ENCODE results near the gene TREML2. TPM values are rescaled to one million over a fixed set of nuclear protein-coding genes. Genes with fewer than 3 reads are reported as not detected.

TREML2 gene
- total RNA-seq, 1 experiment from 2014 or later: 0.06 TPM

DNA sequence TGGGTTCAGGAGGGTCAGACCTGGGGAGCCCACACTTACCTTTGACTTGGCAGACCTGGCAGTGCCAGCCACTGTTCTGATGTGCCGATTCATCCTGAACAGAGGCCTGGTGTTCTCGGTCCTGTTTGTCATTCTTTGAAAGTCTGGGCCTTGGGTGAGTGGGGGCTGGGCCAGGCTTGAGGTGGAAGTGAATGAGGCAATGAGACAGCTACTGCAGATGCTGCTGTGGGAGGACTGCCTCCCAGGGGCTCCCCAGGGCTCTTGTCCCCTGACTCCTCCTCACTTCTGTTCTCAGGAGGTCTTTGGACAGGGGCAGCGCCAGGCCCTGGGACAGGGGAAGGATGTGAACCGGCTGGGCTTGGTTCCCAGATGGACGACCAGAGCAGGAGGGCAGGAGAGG is 21.6 kb upstream of the TREML2 start:
- no peak for DNase-seq
- no peaks in the 10 kb centered on the region for H3K36me3 ChIP-seq
- no peaks in the 10 kb centered on the region for H3K4me1 ChIP-seq
- H3K4me3 ChIP-seq: no peak overlapping the region
- no peak overlapping the region for H3K27ac ChIP-seq
- H3K27me3 ChIP-seq: no peaks in the 10 kb centered on the region
- H3K9me3 ChIP-seq (replicated peaks): no peaks in the 10 kb centered on the region

DNA sequence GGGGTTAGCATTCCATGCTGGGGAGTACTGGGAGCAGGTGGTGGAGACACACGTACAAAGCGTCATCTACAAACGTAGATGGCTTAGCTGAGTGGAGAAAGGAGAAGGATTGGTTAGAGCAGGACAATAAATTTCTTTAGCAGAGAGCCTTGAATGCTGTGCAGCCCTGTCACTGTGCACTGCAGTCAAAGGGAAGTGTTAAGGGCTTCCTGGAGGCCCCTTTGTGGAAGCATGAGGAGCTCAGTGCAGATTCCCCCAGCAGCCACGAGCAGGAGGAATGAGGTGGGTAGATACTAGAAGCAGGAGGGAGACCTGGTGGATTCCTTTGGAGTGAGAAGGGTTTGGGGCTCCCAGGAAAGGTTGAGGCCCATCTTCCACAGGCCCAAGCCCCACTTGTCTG is 21.1 kb upstream of the TREML2 start:
- no peak overlapping the region for H3K27ac ChIP-seq
- no peaks in the 10 kb centered on the region for H3K36me3 ChIP-seq
- H3K4me1 ChIP-seq: no peaks in the 10 kb centered on the region
- H3K9me3 ChIP-seq (replicated peaks): no peaks in the 10 kb centered on the region
- no peak overlapping the region for H3K4me3 ChIP-seq
- DNase-seq: no peak
- H3K27me3 ChIP-seq: no peaks in the 10 kb centered on the region

DNA sequence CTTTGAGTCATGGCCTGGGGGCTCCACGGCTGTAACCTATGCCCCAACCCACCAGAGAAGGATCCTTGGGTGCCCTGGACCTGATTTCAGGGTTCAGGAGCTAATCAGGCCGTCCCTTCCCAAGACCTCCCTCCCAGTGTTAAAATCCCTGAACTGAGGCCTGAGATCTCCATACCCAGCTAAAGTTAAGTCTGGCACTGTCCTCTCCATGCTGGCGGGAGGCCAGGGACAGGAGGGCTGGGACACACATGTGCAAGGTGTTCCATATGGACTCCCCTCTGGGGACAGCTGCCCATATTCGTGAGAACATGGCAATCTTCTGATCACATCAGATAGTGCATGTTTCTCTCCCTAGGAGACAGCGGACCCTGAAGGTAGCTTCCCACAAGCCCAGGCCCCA is 15.7 kb upstream of the TREML2 start:
- Histone ChIP-seq H3K27me3 (no peaks in the 10 kb centered on the region), H3K36me3 (no peaks in the 10 kb centered on the region), H3K27ac (no peak overlapping the region), H3K9me3 (replicated peaks) (no peaks in the 10 kb centered on the region; the same call in 1 of the 2 replicates), H3K4me3 (no peak overlapping the region), H3K4me1 (no peaks in the 10 kb centered on the region)
- DNase-seq: no peak

DNA sequence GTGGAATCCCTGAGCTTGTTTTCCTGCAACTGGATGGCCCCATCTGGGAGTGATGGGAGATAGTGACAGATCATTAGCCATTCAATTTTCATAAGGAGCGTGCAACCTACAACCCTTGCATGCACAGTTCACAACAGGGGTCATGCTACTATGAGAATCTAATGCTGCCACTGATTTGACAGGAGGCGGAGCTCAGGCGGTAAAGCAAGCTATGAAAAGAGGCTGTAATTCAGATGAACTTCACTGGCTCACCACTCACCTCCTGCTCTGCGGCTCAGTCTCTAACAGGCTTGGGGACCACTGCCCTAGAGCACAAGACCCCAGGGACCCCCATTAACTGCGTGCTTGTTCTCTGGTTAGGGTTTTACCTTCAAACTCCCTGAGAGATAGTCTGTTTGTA is 14.8 kb upstream of the TREML2 start:
- no peaks in the 10 kb centered on the region for H3K4me1 ChIP-seq
- no peak for DNase-seq

DNA sequence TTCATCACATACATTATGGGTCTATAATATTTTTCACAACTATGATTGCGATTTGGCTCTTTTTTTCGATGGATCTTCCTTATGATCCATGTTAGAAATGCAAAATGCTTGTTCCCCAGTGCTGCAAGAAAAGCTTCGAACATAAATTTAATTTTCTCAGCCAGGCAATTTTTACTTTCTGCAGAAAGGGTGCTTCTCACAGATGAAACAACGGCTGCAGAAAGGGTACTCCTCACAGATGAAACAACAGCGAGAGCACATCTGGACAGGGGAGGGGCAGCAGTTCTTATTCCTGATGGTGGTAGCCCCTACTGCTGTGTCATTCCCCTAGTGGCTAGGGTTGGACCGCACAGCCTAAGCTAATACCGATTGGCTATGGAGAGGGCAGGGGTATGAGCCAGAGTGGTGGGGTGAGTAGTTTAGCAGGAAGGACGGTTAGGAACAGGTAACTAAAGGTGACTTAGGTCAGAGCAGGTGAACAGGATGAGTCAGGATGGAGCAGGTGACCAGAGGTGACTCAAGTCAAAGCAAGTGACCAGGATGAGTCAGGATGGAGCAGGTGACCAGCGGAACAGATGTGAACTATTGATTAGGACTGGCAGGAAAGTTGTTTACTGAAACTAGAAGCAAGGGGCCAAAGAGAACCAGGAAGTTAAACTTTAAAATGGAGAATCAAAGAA is 13.8 kb upstream of the TREML2 start:
- H3K36me3 ChIP-seq: no peaks in the 10 kb centered on the region
- H3K4me3 ChIP-seq: no peak overlapping the region
- no peaks in the 10 kb centered on the region for H3K4me1 ChIP-seq
- no peaks in the 10 kb centered on the region; the same call in 1 of the 2 replicates for H3K9me3 ChIP-seq (replicated peaks)
- DNase-seq: no peak
- no peak overlapping the region for H3K27ac ChIP-seq
- no peaks in the 10 kb centered on the region for H3K27me3 ChIP-seq

More for the DNA sequence above, 14.8 kb upstream of the TREML2 start:
- no peaks in the 10 kb centered on the region; the same call in 1 of the 2 replicates for H3K9me3 ChIP-seq (replicated peaks)
- H3K4me3 ChIP-seq: no peak overlapping the region
- H3K27ac ChIP-seq: no peak overlapping the region
- H3K27me3 ChIP-seq: no peaks in the 10 kb centered on the region
- H3K36me3 ChIP-seq: no peaks in the 10 kb centered on the region

DNA sequence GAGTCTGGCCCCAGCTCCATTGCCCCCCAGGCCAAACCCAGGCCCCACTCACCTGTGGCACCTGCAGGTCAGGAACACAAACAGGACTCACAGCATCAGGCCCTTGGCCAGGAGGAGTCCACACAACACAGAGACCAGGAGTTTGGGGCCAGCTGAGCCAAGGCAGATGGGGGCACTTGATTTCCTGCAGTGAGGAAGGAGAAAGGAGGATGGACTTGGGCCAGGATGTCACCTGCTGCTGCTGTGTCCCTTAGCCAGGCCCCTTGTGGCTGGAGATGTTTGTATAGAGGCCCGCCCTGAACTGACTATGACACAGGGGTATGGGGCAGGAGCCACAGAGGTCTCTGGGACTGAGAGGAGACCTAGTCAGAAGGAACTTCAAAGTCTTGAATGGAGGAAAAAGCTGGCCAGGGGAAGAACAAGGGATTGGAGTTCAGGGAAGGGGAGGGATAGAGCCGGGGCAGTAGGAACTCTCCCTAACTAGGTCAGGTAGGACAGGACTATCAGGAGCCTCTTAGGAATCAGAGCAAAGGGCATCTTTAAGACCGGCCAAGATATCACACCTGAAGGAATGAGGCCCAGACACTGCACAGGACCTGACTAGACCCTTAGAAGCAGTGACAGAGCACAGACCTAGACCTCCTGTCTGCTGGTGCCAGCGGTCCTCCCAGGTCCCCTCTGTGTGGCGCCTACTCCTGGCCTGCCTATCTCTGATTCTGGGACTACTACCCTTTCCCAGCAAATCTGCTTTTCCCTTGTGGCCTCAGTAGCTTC is 8.8 kb upstream of the TREML2 start:
- Histone ChIP-seq H3K4me3 (no peak overlapping the region), H3K36me3 (no peaks in the 10 kb centered on the region), H3K4me1 (no peaks in the 10 kb centered on the region), H3K27me3 (no peaks in the 10 kb centered on the region), H3K9me3 (replicated peaks) (no peaks in the 10 kb centered on the region; the same call in 1 of the 2 replicates), H3K27ac (no peak overlapping the region)
- DNase-seq: no peak

DNA sequence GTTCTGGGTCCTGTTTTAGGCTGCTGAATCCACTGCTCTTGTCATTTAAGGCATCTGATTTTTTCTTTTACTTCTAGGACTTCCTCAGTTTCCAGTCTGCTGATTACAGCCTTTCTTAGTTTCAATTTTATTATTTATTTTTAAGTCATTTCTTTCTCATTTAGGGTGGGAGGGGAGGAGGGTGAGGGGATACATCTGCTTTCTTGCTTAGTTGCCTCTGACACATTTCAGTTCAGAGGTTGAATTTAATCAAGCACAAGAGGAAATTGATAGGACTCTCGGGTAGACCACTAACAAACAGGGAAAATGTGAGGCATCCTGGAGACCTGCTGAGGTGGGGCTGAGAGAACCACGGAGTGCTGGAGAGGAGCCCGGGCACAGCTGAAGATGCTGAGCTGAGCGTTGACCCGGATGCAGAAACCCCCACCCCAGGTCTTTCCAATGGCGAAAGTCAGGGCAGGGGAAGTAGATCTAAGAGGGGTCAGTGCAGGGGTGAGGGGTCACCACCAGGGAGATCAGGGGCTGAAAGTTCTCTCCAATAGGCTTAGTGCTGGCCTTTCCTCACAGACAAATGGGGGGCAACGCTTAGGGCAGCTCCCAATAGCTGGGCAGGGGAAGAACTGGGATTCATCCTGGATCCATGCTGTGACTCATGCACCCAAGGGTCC is 7.6 kb upstream of the TREML2 start:
- H3K27ac ChIP-seq: no peak overlapping the region
- H3K36me3 ChIP-seq: no peaks in the 10 kb centered on the region
- no peak for DNase-seq
- no peaks in the 10 kb centered on the region for H3K4me1 ChIP-seq
- H3K9me3 ChIP-seq (replicated peaks): no peaks in the 10 kb centered on the region
- H3K4me3 ChIP-seq: no peak overlapping the region
- no peaks in the 10 kb centered on the region for H3K27me3 ChIP-seq

DNA sequence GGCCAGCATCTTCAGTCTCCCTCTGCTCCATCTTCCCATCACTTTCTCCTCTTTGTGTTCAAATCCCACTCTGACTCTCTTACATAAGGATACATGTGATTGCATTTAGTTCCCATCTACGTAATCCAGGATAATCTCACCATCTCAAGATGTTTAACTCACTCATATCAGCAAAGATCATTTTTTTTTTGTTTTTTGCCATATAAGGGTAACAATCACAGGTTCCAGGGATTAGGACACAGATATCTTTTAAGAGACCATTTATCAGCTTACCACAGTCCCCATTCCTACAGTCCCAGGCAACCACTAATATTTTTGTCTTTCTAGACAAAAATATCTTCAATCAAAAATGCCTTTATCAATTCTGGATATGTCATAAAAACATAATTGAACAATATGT is 3.2 kb upstream of the TREML2 start:
- no peak overlapping the region for H3K27ac ChIP-seq
- no peak overlapping the region for H3K4me3 ChIP-seq
- H3K36me3 ChIP-seq: no peaks in the 10 kb centered on the region
- H3K4me1 ChIP-seq: no peaks in the 10 kb centered on the region; the same call in 1 of the 2 replicates
- no peaks in the 10 kb centered on the region for H3K9me3 ChIP-seq (replicated peaks)
- no peak for DNase-seq
- H3K27me3 ChIP-seq: no peaks in the 10 kb centered on the region

DNA sequence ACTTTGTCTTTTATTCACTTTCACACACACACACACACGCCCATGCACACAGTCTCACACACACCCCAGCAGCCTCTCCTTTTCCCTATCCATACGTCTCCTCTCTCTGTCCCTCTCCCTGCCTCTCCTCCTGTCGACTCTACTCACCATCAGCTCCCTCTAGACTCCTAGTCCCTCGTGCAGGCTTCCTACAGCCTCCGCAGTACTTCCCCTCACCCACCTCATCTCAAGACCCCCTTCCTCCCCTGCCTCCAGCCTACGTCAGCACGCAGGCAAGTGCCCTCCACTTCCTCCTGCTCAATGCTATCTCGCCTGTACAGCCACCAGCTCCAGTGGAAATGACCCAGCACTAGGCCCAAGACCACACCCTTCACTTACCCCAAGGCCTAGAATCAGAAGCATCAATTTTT is 820 bp upstream of the TREML2 start:
- no peak for DNase-seq
- no peak overlapping the region for H3K4me3 ChIP-seq
- H3K36me3 ChIP-seq: no peaks in the 10 kb centered on the region
- H3K4me1 ChIP-seq: no peaks in the 10 kb centered on the region; the same call in 1 of the 2 replicates
- no peak overlapping the region for H3K27ac ChIP-seq
- H3K9me3 ChIP-seq (replicated peaks): no peaks in the 10 kb centered on the region
- H3K27me3 ChIP-seq: no peaks in the 10 kb centered on the region

DNA sequence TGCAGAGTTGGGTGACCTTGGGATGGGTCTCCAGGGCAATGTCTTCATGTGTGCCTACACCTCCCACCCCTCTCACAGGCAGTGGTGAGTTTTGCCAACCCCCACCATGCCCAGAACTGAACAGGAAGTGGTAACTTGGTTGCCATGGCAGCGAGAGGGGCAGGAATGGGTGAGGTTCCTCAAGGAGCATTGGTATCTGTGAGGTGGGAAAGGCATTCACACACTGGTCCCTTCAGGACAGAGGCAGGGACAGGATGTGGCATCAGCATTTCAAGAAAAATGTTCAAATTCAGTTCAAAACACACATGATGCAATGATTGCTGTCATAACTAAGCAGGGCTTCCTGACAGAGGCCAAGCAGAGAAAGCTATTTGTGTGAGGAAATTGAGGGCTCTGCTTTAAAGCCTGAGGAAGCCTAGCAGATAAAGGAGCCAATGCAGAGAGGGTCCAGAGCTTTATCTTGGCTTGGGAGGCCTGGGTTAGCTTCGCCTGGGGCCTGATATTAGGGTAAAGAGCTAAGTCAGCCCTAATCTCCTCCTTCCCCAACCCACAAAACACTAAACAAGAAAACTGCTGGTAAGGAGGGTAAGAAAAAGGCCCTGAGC is 551 bp downstream of the TREML2 start:
- H3K27me3 ChIP-seq: no peaks in the 10 kb centered on the region
- H3K4me3 ChIP-seq: no peak overlapping the region
- H3K27ac ChIP-seq: no peak overlapping the region
- H3K9me3 ChIP-seq (replicated peaks): no peaks in the 10 kb centered on the region
- H3K4me1 ChIP-seq: no peaks in the 10 kb centered on the region; the same call in 1 of the 2 replicates
- no peak for DNase-seq
- H3K36me3 ChIP-seq: no peaks in the 10 kb centered on the region

DNA sequence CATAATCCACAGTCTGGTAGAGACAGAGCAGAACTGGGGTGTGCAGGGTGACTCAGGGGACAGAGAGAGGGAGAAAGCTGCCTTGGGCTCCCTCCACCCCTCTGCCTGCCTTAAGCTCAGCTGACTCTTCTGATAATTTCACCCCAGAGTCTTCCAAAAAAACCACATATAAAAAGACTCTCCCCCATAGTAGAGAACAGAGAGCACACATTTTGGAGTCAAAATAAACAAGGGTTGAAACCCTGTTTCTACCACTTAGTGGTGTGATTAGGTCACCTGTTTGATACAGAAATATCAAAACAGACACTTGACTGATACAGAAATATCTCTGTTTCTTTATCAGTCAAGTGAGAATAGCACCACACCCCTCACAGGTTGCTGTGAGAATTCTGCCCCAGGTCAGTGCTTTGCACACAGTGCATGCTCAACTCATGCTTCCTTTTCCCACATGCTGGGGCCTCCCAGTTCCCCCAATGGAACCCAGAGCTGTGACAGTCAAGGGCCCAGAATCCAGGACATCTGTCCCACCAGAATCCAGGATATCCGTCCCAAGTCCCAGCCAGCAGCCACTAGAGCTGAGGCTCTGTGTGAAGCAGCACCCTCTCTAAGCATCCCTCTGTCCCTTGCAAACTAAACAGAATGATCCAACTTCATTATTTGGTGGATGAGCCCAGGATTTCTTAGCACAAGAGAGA is 1.2 kb downstream of the TREML2 start:
- DNase-seq: no peak
- no peaks in the 10 kb centered on the region for H3K9me3 ChIP-seq (replicated peaks)
- no peak overlapping the region for H3K4me3 ChIP-seq
- H3K4me1 ChIP-seq: no peaks in the 10 kb centered on the region; the same call in 1 of the 2 replicates
- H3K36me3 ChIP-seq: no peaks in the 10 kb centered on the region
- no peak overlapping the region for H3K27ac ChIP-seq
- no peaks in the 10 kb centered on the region for H3K27me3 ChIP-seq

DNA sequence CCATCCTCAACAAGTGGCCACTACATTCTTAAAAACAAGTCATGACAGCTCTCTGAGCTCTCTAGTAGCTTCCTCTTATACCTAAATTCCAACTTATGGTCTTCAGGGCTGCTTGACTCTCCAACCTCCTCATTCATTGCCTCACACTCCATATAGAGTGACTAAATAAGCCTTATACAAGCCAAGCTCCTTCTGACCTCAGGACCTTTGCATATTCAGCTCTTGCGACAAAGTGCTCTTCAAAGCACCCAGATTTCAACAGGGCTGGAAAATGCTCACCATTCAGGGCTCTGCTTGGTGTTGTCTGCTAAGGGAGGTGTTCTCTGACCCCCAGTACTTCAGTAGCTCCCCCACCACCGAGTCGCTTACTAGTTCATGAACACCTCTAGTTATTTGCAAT is 3.7 kb downstream of the TREML2 start:
- DNase-seq: no peak
- Histone ChIP-seq H3K4me1 (no peaks in the 10 kb centered on the region; the same call in 1 of the 2 replicates), H3K27ac (no peak overlapping the region), H3K4me3 (no peak overlapping the region), H3K27me3 (no peaks in the 10 kb centered on the region), H3K9me3 (replicated peaks) (no peaks in the 10 kb centered on the region), H3K36me3 (no peaks in the 10 kb centered on the region)

DNA sequence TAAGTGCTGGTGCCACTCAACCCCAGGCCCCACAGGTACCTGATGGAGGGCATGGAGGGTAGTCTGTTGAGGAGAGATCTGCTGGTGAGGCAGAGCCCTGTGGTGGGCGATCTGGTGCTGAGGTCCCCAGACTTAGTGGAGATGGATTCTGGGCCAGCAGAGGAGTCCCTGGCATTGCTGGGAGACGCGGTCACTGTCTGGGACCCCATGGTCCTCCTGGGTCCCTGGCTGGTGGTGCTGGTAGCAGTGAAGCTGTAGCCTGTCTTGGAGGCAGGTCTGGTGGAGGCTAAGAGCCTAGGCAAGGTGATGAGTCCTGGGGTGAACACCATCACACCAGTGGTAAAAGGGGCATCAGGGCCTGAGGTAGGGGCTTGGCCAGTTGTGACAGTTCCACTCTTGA is 6.6 kb downstream of the TREML2 start:
- no peak overlapping the region for H3K4me3 ChIP-seq
- H3K27ac ChIP-seq: no peak overlapping the region
- H3K36me3 ChIP-seq: no peaks in the 10 kb centered on the region
- no peaks in the 10 kb centered on the region for H3K4me1 ChIP-seq
- DNase-seq: no peak
- no peaks in the 10 kb centered on the region for H3K27me3 ChIP-seq
- H3K9me3 ChIP-seq (replicated peaks): 0 out of 2 replicates have a peak, but pooled peaks cover 3% of the 10 kb centered on the region

DNA sequence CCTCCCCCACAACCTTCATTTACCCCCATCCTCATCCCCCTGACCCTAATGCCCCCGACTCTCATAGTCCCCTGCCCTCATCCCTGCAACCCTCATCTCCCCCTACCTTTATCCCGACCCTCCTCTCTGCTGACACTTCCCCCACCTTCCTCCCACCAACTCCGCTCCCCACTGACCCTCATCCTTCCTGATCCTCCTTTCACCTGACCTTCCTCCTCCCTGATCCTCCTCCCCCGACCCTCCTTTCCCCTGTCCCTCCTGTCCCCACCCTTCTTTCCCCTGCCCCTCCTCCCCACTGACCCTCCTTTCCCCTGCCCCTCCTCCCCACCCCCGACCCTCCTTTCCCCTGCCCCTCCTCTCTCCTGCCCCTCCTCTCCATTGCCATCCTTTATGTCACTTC is 7.1 kb downstream of the TREML2 start:
- Histone ChIP-seq H3K4me3 (no peak overlapping the region), H3K36me3 (no peaks in the 10 kb centered on the region), H3K27me3 (no peaks in the 10 kb centered on the region), H3K9me3 (replicated peaks) (0 out of 2 replicates have a peak, but pooled peaks cover 3% of the 10 kb centered on the region), H3K4me1 (no peaks in the 10 kb centered on the region), H3K27ac (no peak overlapping the region)
- no peak for DNase-seq
